ENCODE measurements around the gene CDC42BPG. TPM values are rescaled to one million over a fixed set of nuclear protein-coding genes. Genes with fewer than 3 reads are reported as not detected.
A peak's percentile ranks its signal among the peaks of the same experiment; 100 is the strongest.

CDC42BPG gene
- total RNA-seq, 1 experiment from 2014 or later, result 30.1 TPM

DNA sequence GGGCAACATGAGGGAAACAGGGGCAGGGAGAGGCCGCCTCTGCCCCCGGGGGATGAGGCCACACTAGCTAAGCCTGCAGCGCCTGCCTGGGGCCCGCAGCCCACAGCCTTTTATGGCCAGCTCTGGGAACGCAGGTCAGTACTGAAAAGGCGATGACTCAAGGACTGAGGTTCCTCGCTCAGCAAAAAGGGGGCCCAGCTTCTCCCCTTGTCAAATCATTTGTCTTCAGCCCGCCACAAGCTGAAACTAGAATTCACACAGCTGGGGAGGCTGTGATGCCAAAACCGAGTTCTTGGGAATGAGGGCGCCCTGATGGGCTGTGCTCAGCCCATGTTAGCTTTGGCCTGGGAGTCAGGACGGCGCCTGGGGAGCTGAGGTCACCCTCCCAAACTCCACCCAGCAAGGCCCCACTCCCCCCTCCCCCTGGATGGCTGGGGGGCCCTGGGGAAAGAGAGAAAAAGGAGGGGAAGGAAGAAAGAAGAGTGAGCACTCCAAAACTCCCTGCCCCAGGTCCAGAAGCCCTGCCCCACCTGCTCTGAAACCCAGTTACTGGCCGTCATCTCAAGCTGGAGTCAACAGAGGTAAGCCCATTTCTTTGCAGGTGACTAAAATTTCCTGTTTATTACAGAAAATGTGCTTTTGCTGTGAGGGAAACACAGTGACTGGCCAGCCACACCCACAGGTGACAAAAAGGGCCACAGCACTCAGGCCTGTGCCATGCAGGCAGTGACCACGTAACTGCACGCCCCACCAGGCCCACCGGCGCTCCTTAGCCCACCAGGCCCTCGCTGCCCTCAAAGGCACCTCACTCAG lies 20.2 kb upstream of the CDC42BPG start:
- DNase-seq (ENCODE audit: low read depth, low spot score) (no peak), ATAC-seq (no peak)
- Histone ChIP-seq H3K4me2 (ENCODE audit: low read length) (no peak overlapping the region), H4K20me1 (ENCODE audit: insufficient read depth) (no peaks in the 10 kb centered on the region), H3K27ac (ENCODE audit: low read depth, low read length) (no peak overlapping the region; the same call in 1 of the 2 replicates), H3K4me1 (ENCODE audit: control insufficient read depth in 1 of 2, insufficient read depth in 2 of 2, low read length in 2 of 2) (peaks cover 6 to 78% of the 10 kb centered on the region in 2 experiments; a peak in 3 of 4 replicates), H3K27me3 (ENCODE audit: insufficient read depth, low read length) (no peaks in the 10 kb centered on the region), H3K36me3 (ENCODE audit: control insufficient read depth in 1 of 2, insufficient read depth in 2 of 2, low read length in 2 of 2) (peaks cover 6 to 18% of the 10 kb centered on the region in 2 experiments; a peak in 3 of 4 replicates), H3K4me3 (replicated peaks in 1 of 2; ENCODE audit: low read depth in 1 of 2, low read length in 2 of 2) (no peak overlapping the region), H3K79me2 (ENCODE audit: insufficient read depth, low read length) (peaks cover 90% of the 10 kb centered on the region), H2AFZ (ENCODE audit: low read depth, low read length, poor library complexity, severe bottlenecking) (no peak overlapping the region), H3K9me2 (ENCODE audit: insufficient read depth) (no peaks in the 10 kb centered on the region), H3K9me3 (ENCODE audit: control insufficient read depth in 1 of 2, insufficient read depth in 1 of 2, low read depth in 1 of 2, low read length in 2 of 2) (no peaks in the 10 kb centered on the region), H3K9ac (ENCODE audit: low read length) (no peak overlapping the region)
- TF ChIP-seq POLR2AphosphoS5 (IDR thresholded peaks at IDR 0.05; ENCODE audit: low read depth, low read length), result no peak
- RAD21 ChIA-PET (ENCODE audit: low non-redundant PET in 1 of 2, low total read pairs in 2 of 2, uncharacterized antibody in 2 of 2, unreplicated experiment in 2 of 2), result no interaction called here
- BruUV-seq (replicated peaks), result no TSS peak
- CTCF ChIA-PET, result interaction anchor here (1.2 to 1.7 kb wide), 2 partner anchors 16 to 23 kb away, joined by 3 to 6 read pairs; no protein-coding TSS in a partner anchor
- POLR2A ChIA-PET, result interaction anchor here (0.8 to 2.2 kb wide), 5 partner anchors 8 to 17 kb away, joined by 3 to 8 read pairs (median 3); no protein-coding TSS in a partner anchor
- intact Hi-C loops (cut with micrococcal nuclease), result no loop called here

DNA sequence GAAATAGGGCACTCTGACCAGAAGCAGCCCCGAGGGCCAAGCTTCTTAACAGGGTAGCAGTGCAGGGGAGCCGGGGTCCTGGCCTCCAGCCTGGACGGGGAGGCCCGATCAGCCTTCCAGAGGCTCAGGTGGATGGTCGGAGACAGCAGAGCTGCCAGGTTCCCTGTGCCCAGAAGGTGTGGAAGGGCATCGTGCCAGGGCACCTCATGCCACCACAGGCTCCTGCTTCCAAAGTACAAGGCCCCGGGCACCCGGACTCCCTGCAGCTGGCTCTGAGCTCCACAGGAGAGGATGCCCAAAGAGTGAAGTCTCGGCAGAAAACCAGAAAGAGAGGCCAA lies 19.7 kb upstream of the CDC42BPG start:
- H3K4me3 ChIP-seq (replicated peaks in 1 of 2; ENCODE audit: low read depth in 1 of 2, low read length in 2 of 2), result no peak overlapping the region

More for the DNA sequence above, 19.7 kb upstream of the CDC42BPG start:
- RAD21 ChIA-PET (ENCODE audit: low non-redundant PET in 1 of 2, low total read pairs in 2 of 2, uncharacterized antibody in 2 of 2, unreplicated experiment in 2 of 2), result no interaction called here
- no peaks in the 10 kb centered on the region for H3K9me2 ChIP-seq (ENCODE audit: insufficient read depth)
- CTCF ChIA-PET, result interaction anchor here (1.7 kb wide), 1 partner anchor 16 kb away, joined by 6 read pairs; no protein-coding TSS in a partner anchor
- H3K27ac ChIP-seq (ENCODE audit: low read depth, low read length), result peak overlapping the region; percentile 20; the same call in 1 of the 2 replicates
- no peak for DNase-seq (ENCODE audit: low read depth, low spot score)
- no peaks in the 10 kb centered on the region for H3K27me3 ChIP-seq (ENCODE audit: insufficient read depth, low read length)
- no peaks in the 10 kb centered on the region for H3K9me3 ChIP-seq (ENCODE audit: control insufficient read depth in 1 of 2, insufficient read depth in 1 of 2, low read depth in 1 of 2, low read length in 2 of 2)
- TF ChIP-seq SRF (IDR thresholded peaks at IDR 0.05; ENCODE audit: low read depth) (no peak), EGR1 (IDR thresholded peaks at IDR 0.05; ENCODE audit: low read depth) (no peak), EZH2 (IDR thresholded peaks at IDR 0.05) (no peak)
- H3K4me1 ChIP-seq (ENCODE audit: control insufficient read depth in 1 of 2, insufficient read depth in 2 of 2, low read length in 2 of 2), result peaks cover 6 to 74% of the 10 kb centered on the region in 2 experiments; a peak in 3 of 4 replicates
- H3K79me2 ChIP-seq (ENCODE audit: insufficient read depth, low read length), result peaks cover 84% of the 10 kb centered on the region
- no peak for ATAC-seq
- H3K36me3 ChIP-seq (ENCODE audit: control insufficient read depth in 1 of 2, insufficient read depth in 2 of 2, low read length in 2 of 2), result peaks cover 6 to 16% of the 10 kb centered on the region in 2 experiments; a peak in 3 of 4 replicates
- H3K4me2 ChIP-seq (ENCODE audit: low read length), result no peak overlapping the region
- no TSS peak for BruUV-seq (replicated peaks)
- no peak overlapping the region for H2AFZ ChIP-seq (ENCODE audit: low read depth, low read length, poor library complexity, severe bottlenecking)
- intact Hi-C loops (cut with micrococcal nuclease), result no loop called here
- POLR2A ChIA-PET, result interaction anchor here (0.8 to 2.2 kb wide), 4 partner anchors 9 to 13 kb away, joined by 3 to 8 read pairs (median 4); no protein-coding TSS in a partner anchor
- H3K9ac ChIP-seq (ENCODE audit: low read length), result no peak overlapping the region
- no peaks in the 10 kb centered on the region for H4K20me1 ChIP-seq (ENCODE audit: insufficient read depth)
